ENCODE measurements around the gene MRPL16. TPM values are rescaled to one million over a fixed set of nuclear protein-coding genes. Genes with fewer than 3 reads are reported as not detected.

The MRPL16 gene
- total RNA-seq, 2 donors from 2014 or later, result 48.5 to 52.3 TPM

Other genes with a start within 250 kb of the MRPL16 start
- gene OSBP, start 195.0 kb downstream of the MRPL16 start, total RNA-seq, result 10 to 100 TPM; 51.3 to 62.1 TPM
- gene PATL1, start 141.7 kb downstream of the MRPL16 start, total RNA-seq, result 10 to 100 TPM; 33.9 to 38.1 TPM
- not detected for gene OR10V1, start 96.9 kb downstream of the MRPL16 start, total RNA-seq
- 100 to 1,000 TPM in 1 of 2 donors, 10 to 100 TPM in 1; 83.8 to 133 TPM for gene STX3, start 55.4 kb downstream of the MRPL16 start, total RNA-seq
- gene CBLIF, start 34.7 kb upstream of the MRPL16 start, total RNA-seq, result under 1 TPM in 1 of 2 donors, not detected in 1; 0.31 TPM
- gene TCN1, start 55.7 kb upstream of the MRPL16 start, total RNA-seq, result not detected
- under 1 TPM in 1 of 2 donors, not detected in 1; 0.46 TPM for gene OOSP3, start 68.0 kb upstream of the MRPL16 start, total RNA-seq
- gene OOSP1, start 127.7 kb upstream of the MRPL16 start, total RNA-seq, result under 1 TPM in 1 of 2 donors, not detected in 1; 0.37 TPM
- not detected for gene OOSP4A, start 153.3 kb upstream of the MRPL16 start, total RNA-seq
- not detected for gene OOSP4B, start 206.4 kb upstream of the MRPL16 start, total RNA-seq
- gene OOSP2, start 229.6 kb upstream of the MRPL16 start, total RNA-seq, result not detected
- not detected for gene MS4A3, start 245.9 kb upstream of the MRPL16 start, total RNA-seq

All from left colon (tissue), 2 donors.